ENCODE measurements around the gene COL7A1. TPM values are rescaled to one million over a fixed set of nuclear protein-coding genes. Genes with fewer than 3 reads are reported as not detected.

The COL7A1 gene
- total and polyA plus RNA-seq, 2 donors (not counting 1 experiment from before 2014, with no cell fraction given), result 0.75 to 2.1 TPM

DNA sequence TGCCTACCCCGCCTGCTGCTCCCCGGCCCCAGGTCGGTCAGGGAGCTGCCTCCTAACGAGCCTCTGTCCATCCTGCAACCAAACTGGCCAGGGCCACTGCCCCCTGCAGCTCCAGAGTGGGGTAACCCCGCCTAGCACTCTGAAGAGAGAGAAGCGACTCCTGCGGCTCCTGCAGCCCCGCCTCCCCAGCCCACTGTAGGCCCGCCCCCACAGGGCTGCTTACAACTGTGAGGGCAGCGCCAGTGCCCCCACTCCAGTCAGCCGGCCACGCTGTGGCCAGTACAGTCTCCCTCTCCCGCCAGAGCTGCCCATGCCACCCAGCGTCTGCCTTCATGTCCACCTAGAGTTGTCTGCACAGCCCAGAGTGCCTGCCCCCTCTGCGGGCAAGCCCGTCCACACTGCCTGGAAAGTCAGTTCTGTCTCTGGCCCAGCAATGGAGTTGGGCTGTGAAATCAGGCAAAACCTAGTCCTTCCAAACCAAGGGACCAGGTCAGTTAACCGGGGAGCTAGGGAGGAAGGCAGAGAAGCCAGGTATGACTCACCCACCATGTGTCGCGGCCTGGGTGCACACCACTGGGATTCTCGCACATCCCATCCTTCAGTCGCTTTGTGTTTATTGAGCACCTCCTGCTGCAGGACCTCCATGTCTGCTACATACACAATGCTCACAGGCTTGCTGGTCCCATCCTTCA, 33.9 kb downstream of the COL7A1 start:
- Histone ChIP-seq H3K4me3 (ENCODE audit: control extremely low read depth in 1 of 5, extremely low read depth in 1 of 5, insufficient read depth in 1 of 5, low read depth in 2 of 5, low read length in 4 of 5) (no peak overlapping the region), H3K9me3 (ENCODE audit: control extremely low read depth in 1 of 3, control insufficient read depth in 2 of 3, insufficient read depth in 1 of 3, low read length in 2 of 3) (no peaks in the 10 kb centered on the region), H3K9ac (ENCODE audit: low read length) (no peak overlapping the region), H3K36me3 (replicated peaks in 1 of 2; ENCODE audit: control extremely low read depth in 1 of 2, control insufficient read depth in 1 of 2, extremely low read depth in 1 of 2, insufficient read depth in 2 of 2, low read length in 1 of 2) (no peaks in the 10 kb centered on the region), H2AFZ (ENCODE audit: insufficient read depth, low read depth, low read length, poor library complexity, severe bottlenecking) (peak overlapping the region; percentile 71), H3K27ac (ENCODE audit: low read length in 2 of 2) (no peak overlapping the region), H3K79me2 (ENCODE audit: control insufficient read depth, insufficient read depth, low read length) (no peaks in the 10 kb centered on the region), H3K4me2 (replicated peaks; ENCODE audit: low read depth, low read length, poor library complexity, severe bottlenecking) (peak overlapping the region; percentile 52), H3K4me1 (ENCODE audit: control insufficient read depth in 2 of 2, insufficient read depth in 2 of 2, low read length in 2 of 2) (peaks cover 14 to 37% of the 10 kb centered on the region in 2 donors), H4K20me1 (ENCODE audit: control insufficient read depth, insufficient read depth, low read length, poor library complexity, severe bottlenecking) (no peaks in the 10 kb centered on the region), H3K27me3 (replicated peaks in 1 of 4; ENCODE audit: control extremely low read depth in 1 of 4, control insufficient read depth in 3 of 4, insufficient read depth in 4 of 4, low read length in 3 of 4) (no peaks in the 10 kb centered on the region)
- ATAC-seq (ENCODE audit: low read depth), result no peak
- peak overlapping the region; percentile 50 for H3K4me3 Mint-ChIP-seq
- peaks cover 30% of the 10 kb centered on the region for H3K4me1 Mint-ChIP-seq
- CTCF ChIA-PET, result interaction anchor here (1.8 to 3.6 kb wide), 2 partner anchors 12 to 159 kb away, joined by 4 to 25 read pairs; no protein-coding TSS in a partner anchor
- POLR2A ChIA-PET, result interaction anchor here (0.6 kb wide), 1 partner anchor 169 kb away, joined by 4 read pairs; no protein-coding TSS in a partner anchor
- TF ChIP-seq CTCF (IDR thresholded peaks at IDR 0.05), result no peak
- TF ChIP-seq EZH2 (IDR thresholded peaks at IDR 0.05; ENCODE audit: borderline replicate concordance, insufficient read depth, low read depth, low read length, poor library complexity, severe bottlenecking), result no peak
- peak; percentile 42 for DNase-seq
- no peaks in the 10 kb centered on the region for H3K9me3 Mint-ChIP-seq (ENCODE audit: insufficient read depth)
- H3K27me3 Mint-ChIP-seq, result no peaks in the 10 kb centered on the region
- WGBS (ENCODE audit: insufficient coverage), result 39% methylated on average over 21 of the region's 21 CpGs
- intact Hi-C loops (cut with micrococcal nuclease), result no loop called here
- no peak overlapping the region for H3K27ac Mint-ChIP-seq

DNA sequence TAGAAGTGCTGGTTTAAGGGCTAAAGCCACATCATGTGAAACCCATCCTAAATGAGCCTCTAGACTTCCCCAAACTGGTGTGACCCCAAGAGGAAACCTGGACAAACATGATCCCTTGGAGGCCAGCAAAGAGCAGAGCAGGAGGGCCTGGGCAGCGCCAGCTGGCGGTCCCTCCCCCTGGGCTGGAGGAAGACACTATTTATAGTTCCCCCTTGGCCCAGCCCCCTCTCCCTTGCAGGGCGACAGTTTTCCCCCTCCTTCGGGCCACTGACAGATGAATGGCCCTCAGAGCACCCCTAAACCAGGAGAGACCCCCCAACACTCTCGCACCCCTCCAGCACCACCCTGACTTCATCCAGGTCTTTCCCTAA, 34.5 kb downstream of the COL7A1 start:
- H4K20me1 ChIP-seq (ENCODE audit: control insufficient read depth, insufficient read depth, low read length, poor library complexity, severe bottlenecking), result no peaks in the 10 kb centered on the region
- no peaks in the 10 kb centered on the region for H3K36me3 ChIP-seq (replicated peaks in 1 of 2; ENCODE audit: control extremely low read depth in 1 of 2, control insufficient read depth in 1 of 2, extremely low read depth in 1 of 2, insufficient read depth in 2 of 2, low read length in 1 of 2)
- H3K4me3 ChIP-seq (ENCODE audit: control extremely low read depth in 1 of 5, extremely low read depth in 1 of 5, insufficient read depth in 1 of 5, low read depth in 2 of 5, low read length in 4 of 5), result no peak overlapping the region
- H3K27me3 ChIP-seq (replicated peaks in 1 of 4; ENCODE audit: control extremely low read depth in 1 of 4, control insufficient read depth in 3 of 4, insufficient read depth in 4 of 4, low read length in 3 of 4), result no peaks in the 10 kb centered on the region
- no peak for TF ChIP-seq EZH2 (IDR thresholded peaks at IDR 0.05; ENCODE audit: borderline replicate concordance, insufficient read depth, low read depth, low read length, poor library complexity, severe bottlenecking)
- TF ChIP-seq CTCF (IDR thresholded peaks at IDR 0.05), result no peak
- no peak overlapping the region for H3K4me3 Mint-ChIP-seq
- H3K27ac Mint-ChIP-seq, result no peak overlapping the region
- no peaks in the 10 kb centered on the region for H3K27me3 Mint-ChIP-seq
- peaks cover 16 to 40% of the 10 kb centered on the region in 2 donors for H3K4me1 ChIP-seq (ENCODE audit: control insufficient read depth in 2 of 2, insufficient read depth in 2 of 2, low read length in 2 of 2)
- no peak for ATAC-seq (ENCODE audit: low read depth)
- H3K79me2 ChIP-seq (ENCODE audit: control insufficient read depth, insufficient read depth, low read length), result no peaks in the 10 kb centered on the region
- ChIA-PET CTCF (interaction anchor here (0.6 to 3.6 kb wide), 4 partner anchors 11 to 168 kb away, joined by 3 to 25 read pairs (median 4); no protein-coding TSS in a partner anchor), POLR2A (no interaction called here)
- H3K4me2 ChIP-seq (replicated peaks; ENCODE audit: low read depth, low read length, poor library complexity, severe bottlenecking), result peak overlapping the region; percentile 52
- H3K27ac ChIP-seq (ENCODE audit: low read length in 2 of 2), result no peak overlapping the region
- WGBS (ENCODE audit: insufficient coverage), result 8% methylated on average over 5 of the region's 5 CpGs
- peaks cover 33% of the 10 kb centered on the region for H3K4me1 Mint-ChIP-seq
- H3K9me3 ChIP-seq (ENCODE audit: control extremely low read depth in 1 of 3, control insufficient read depth in 2 of 3, insufficient read depth in 1 of 3, low read length in 2 of 3), result no peaks in the 10 kb centered on the region
- intact Hi-C loops (cut with micrococcal nuclease), result no loop called here
- no peak for DNase-seq
- no peaks in the 10 kb centered on the region for H3K9me3 Mint-ChIP-seq (ENCODE audit: insufficient read depth)
- no peak overlapping the region for H3K9ac ChIP-seq (ENCODE audit: low read length)
- H2AFZ ChIP-seq (ENCODE audit: insufficient read depth, low read depth, low read length, poor library complexity, severe bottlenecking), result peak overlapping the region; percentile 71

All from B cell (primary cell).